Measurements from ENCODE around the gene PDE3A. TPM values are rescaled to one million over a fixed set of nuclear protein-coding genes. Genes with fewer than 3 reads are reported as not detected.

The PDE3A gene
- total and polyA plus RNA-seq, 2 experiments from 2014 or later = 11.1 to 61.6 TPM

- Histone ChIP-seq H3K4me2 (no peak overlapping the region), H3K4me3 (no peak overlapping the region), H3K27ac (no peak overlapping the region), H3K4me1 (ENCODE audit: insufficient read depth) (no peaks in the 10 kb centered on the region), H3K9me3 (ENCODE audit: low read depth) (no peaks in the 10 kb centered on the region), H3K36me3 (replicated peaks; ENCODE audit: insufficient read depth, low read depth) (no peaks in the 10 kb centered on the region), H3K9me2 (replicated peaks; ENCODE audit: insufficient read depth) (no peaks in the 10 kb centered on the region), H3K27me3 (no peaks in the 10 kb centered on the region), H2AFZ (no peak overlapping the region), H3K79me2 (peaks cover 44% of the 10 kb centered on the region), H4K20me1 (ENCODE audit: insufficient read depth, poor library complexity, severe bottlenecking) (no peaks in the 10 kb centered on the region)
- no peak for DNase-seq (ENCODE audit: low spot score)
- TF ChIP-seq EZH2phosphoT487 (IDR thresholded peaks at IDR 0.05; ENCODE audit: low read depth, severe bottlenecking, unreplicated experiment) = no peak
- no peak for TF ChIP-seq EZH2 (IDR thresholded peaks at IDR 0.05; ENCODE audit: borderline replicate concordance)
- no peak for TF ChIP-seq CTCF (IDR thresholded peaks at IDR 0.05; ENCODE audit: poor library complexity)
Measured at GRCh38 chr12:20490213-20490612, 121.9 kb downstream of the PDE3A start.

GRCh38 chr12:20491290-20491689, 123.0 kb downstream of the PDE3A start:
- no peak overlapping the region for H3K27ac ChIP-seq
- TF ChIP-seq EZH2phosphoT487 (IDR thresholded peaks at IDR 0.05; ENCODE audit: low read depth, severe bottlenecking, unreplicated experiment) = no peak
- no peaks in the 10 kb centered on the region for H3K9me3 ChIP-seq (ENCODE audit: low read depth)
- no peaks in the 10 kb centered on the region for H3K9me2 ChIP-seq (replicated peaks; ENCODE audit: insufficient read depth)
- H4K20me1 ChIP-seq (ENCODE audit: insufficient read depth, poor library complexity, severe bottlenecking) = no peaks in the 10 kb centered on the region
- H3K4me3 ChIP-seq = no peak overlapping the region
- DNase-seq (ENCODE audit: low spot score) = no peak
- H3K36me3 ChIP-seq (replicated peaks; ENCODE audit: insufficient read depth, low read depth) = no peaks in the 10 kb centered on the region
- H3K4me1 ChIP-seq (ENCODE audit: insufficient read depth) = no peaks in the 10 kb centered on the region
- H3K27me3 ChIP-seq = no peaks in the 10 kb centered on the region
- no peak overlapping the region for H3K4me2 ChIP-seq
- 74% methylated on average over 5 of the region's 5 CpGs for WGBS (ENCODE audit: low lambda C conversion rate, missing lambda C conversion rate)
- H2AFZ ChIP-seq = no peak overlapping the region
- H3K79me2 ChIP-seq = peaks cover 40% of the 10 kb centered on the region

GRCh38 chr12:20492251-20492760, 124.0 kb downstream of the PDE3A start:
- no peak for DNase-seq (ENCODE audit: low spot score)
- Histone ChIP-seq H4K20me1 (ENCODE audit: insufficient read depth, poor library complexity, severe bottlenecking) (no peaks in the 10 kb centered on the region), H3K27ac (no peak overlapping the region), H3K9me3 (ENCODE audit: low read depth) (no peaks in the 10 kb centered on the region), H3K4me3 (no peak overlapping the region), H2AFZ (no peak overlapping the region), H3K36me3 (replicated peaks; ENCODE audit: insufficient read depth, low read depth) (no peaks in the 10 kb centered on the region), H3K4me1 (ENCODE audit: insufficient read depth) (no peaks in the 10 kb centered on the region), H3K4me2 (no peak overlapping the region), H3K27me3 (no peaks in the 10 kb centered on the region), H3K79me2 (peaks cover 41% of the 10 kb centered on the region), H3K9me2 (replicated peaks; ENCODE audit: insufficient read depth) (no peaks in the 10 kb centered on the region)
- TF ChIP-seq EZH2phosphoT487 (IDR thresholded peaks at IDR 0.05; ENCODE audit: low read depth, severe bottlenecking, unreplicated experiment) = no peak
- no peak for TF ChIP-seq CTCF (IDR thresholded peaks at IDR 0.05; ENCODE audit: poor library complexity)
- TF ChIP-seq EZH2 (IDR thresholded peaks at IDR 0.05; ENCODE audit: borderline replicate concordance) = no peak
- WGBS (ENCODE audit: low lambda C conversion rate, missing lambda C conversion rate) = 81% methylated on average over 4 of the region's 4 CpGs

- TF ChIP-seq EZH2phosphoT487 (IDR thresholded peaks at IDR 0.05; ENCODE audit: low read depth, severe bottlenecking, unreplicated experiment) (no peak), CTCF (IDR thresholded peaks at IDR 0.05; ENCODE audit: poor library complexity) (no peak), EZH2 (IDR thresholded peaks at IDR 0.05; ENCODE audit: borderline replicate concordance) (no peak)
- Histone ChIP-seq H3K79me2 (peaks cover 30% of the 10 kb centered on the region), H3K27me3 (no peaks in the 10 kb centered on the region), H3K27ac (no peak overlapping the region), H3K9me2 (replicated peaks; ENCODE audit: insufficient read depth) (no peaks in the 10 kb centered on the region), H3K4me2 (no peak overlapping the region), H4K20me1 (ENCODE audit: insufficient read depth, poor library complexity, severe bottlenecking) (no peaks in the 10 kb centered on the region), H3K36me3 (replicated peaks; ENCODE audit: insufficient read depth, low read depth) (no peaks in the 10 kb centered on the region), H2AFZ (no peak overlapping the region), H3K4me1 (ENCODE audit: insufficient read depth) (no peaks in the 10 kb centered on the region), H3K4me3 (no peak overlapping the region), H3K9me3 (ENCODE audit: low read depth) (no peaks in the 10 kb centered on the region)
- DNase-seq (ENCODE audit: low spot score) = no peak
- WGBS (ENCODE audit: low lambda C conversion rate, missing lambda C conversion rate) = 61% methylated on average over 1 of the region's 1 CpG
Measured at GRCh38 chr12:20493934-20494333, 125.6 kb downstream of the PDE3A start.

All from hepatocyte (in vitro differentiated cells).